Measurements from ENCODE around the gene NCKAP5. TPM values are rescaled to one million over a fixed set of nuclear protein-coding genes. Genes with fewer than 3 reads are reported as not detected.

Gene NCKAP5
- polyA plus RNA-seq, 2 of the 4 experiments (the other 2 are of a cell fraction) = 3.0 to 4.1 TPM

- Histone ChIP-seq H3K4me2 (no peak overlapping the region), H3K4me3 (no peak overlapping the region), H3K27ac (no peak overlapping the region), H3K9me3 (no peaks in the 10 kb centered on the region), H3K4me1 (0 out of 3 replicates have a peak, but pooled peaks cover 3% of the 10 kb centered on the region)
- CTCF ChIA-PET = interaction anchor here (1.4 kb wide), 1 partner anchor 84 kb away, joined by 6 read pairs; no protein-coding TSS in a partner anchor
- POLR2A ChIA-PET = no interaction called here
- ATAC-seq (peak in 1 of 2 experiments; percentile 50; a peak in 2 of 6 replicates), FAIRE-seq (no peak), DNase-seq (ENCODE audit: low read depth in 1 of 2, low spot score in 1 of 2) (no peak)
- TF ChIP-seq SMC3 (IDR thresholded peaks at IDR 0.05) (no peak), KDM5A (IDR thresholded peaks at IDR 0.05) (no peak), NFE2L2 (conservative IDR thresholded peaks at IDR 0.05; ENCODE audit: low read length) (no peak), GATA3 (IDR thresholded peaks at IDR 0.05; ENCODE audit: borderline replicate concordance) (no peak), POLR2AphosphoS2 (conservative IDR thresholded peaks at IDR 0.05; ENCODE audit: low read length) (no peak), HDAC2 (IDR thresholded peaks at IDR 0.05) (no peak), BHLHE40 (IDR thresholded peaks at IDR 0.05; ENCODE audit: low read depth, low read length) (no peak), JUN (IDR thresholded peaks at IDR 0.05) (no peak), SREBF2 (IDR thresholded peaks at IDR 0.05) (no peak), PHF8 (IDR thresholded peaks at IDR 0.05; ENCODE audit: borderline replicate concordance, low read depth) (no peak), EP300 (IDR thresholded peaks at IDR 0.05) (no peak)
- TF ChIP-seq, protein P1, sequence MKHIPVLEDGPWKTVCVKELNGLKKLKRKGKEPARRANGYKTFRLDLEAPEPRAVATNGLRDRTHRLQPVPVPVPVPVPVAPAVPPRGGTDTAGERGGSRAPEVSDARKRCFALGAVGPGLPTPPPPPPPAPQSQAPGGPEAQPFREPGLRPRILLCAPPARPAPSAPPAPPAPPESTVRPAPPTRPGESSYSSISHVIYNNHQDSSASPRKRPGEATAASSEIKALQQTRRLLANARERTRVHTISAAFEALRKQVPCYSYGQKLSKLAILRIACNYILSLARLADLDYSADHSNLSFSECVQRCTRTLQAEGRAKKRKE (CRISPR knock-in tag; IDR thresholded peaks at IDR 0.05; ENCODE audit: low read depth) = no peak
Observed at GRCh38 chr2:133477616-133477990, 90.7 kb downstream of the NCKAP5 start.

DNA sequence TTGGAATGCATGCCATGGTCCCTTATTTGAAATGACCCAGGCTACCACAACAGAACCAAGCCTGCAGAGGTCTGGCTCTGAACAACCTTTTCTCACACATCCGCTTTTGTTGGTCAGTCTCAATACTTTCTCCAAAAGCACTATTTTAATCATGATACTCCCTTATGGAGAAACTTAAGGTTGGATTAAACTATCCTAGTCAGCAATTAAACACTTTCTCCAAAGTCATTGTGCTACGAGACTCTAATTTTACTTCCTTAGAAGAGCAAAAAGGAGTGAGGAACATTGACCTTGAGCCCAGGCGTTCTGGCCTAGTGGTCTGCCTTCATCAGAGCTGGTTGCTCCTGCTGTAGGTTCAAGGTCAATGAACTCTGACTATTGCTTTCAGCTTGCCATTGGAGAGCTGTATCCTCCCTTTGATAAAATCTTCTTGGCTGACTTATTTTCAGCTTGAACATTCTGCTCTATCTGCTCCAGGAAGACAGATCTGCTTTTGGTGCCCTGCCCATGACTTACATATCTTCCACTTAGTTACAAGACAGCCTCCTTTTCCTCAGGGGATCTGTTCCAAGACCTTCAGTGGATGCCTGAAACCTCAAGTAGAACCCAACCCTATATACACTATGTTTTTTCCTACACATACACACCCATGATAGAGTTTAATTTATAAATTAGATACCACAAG, 91.2 kb downstream of the NCKAP5 start:
- ATAC-seq (no peak), DNase-seq (ENCODE audit: low read depth in 1 of 2, low spot score in 1 of 2) (no peak), FAIRE-seq (no peak)
- no peak for TF ChIP-seq BHLHE40 (IDR thresholded peaks at IDR 0.05; ENCODE audit: low read depth, low read length)
- peak; percentile 66 for TF ChIP-seq MAFK (IDR thresholded peaks at IDR 0.05; ENCODE audit: partially characterized antibody)
- 69% methylated on average over 3 of the region's 3 CpGs for WGBS (ENCODE audit: missing lambda C conversion rate)
- ChIA-PET CTCF (interaction anchor here (1.4 kb wide), 1 partner anchor 84 kb away, joined by 6 read pairs; no protein-coding TSS in a partner anchor), POLR2A (no interaction called here)
- H3K4me1 ChIP-seq = 0 out of 3 replicates have a peak, but pooled peaks cover 3% of the 10 kb centered on the region
- no peak overlapping the region for H3K4me3 ChIP-seq
- no peak overlapping the region for H3K27ac ChIP-seq
- H3K4me2 ChIP-seq = no peak overlapping the region
- H3K9me3 ChIP-seq = no peaks in the 10 kb centered on the region

DNA sequence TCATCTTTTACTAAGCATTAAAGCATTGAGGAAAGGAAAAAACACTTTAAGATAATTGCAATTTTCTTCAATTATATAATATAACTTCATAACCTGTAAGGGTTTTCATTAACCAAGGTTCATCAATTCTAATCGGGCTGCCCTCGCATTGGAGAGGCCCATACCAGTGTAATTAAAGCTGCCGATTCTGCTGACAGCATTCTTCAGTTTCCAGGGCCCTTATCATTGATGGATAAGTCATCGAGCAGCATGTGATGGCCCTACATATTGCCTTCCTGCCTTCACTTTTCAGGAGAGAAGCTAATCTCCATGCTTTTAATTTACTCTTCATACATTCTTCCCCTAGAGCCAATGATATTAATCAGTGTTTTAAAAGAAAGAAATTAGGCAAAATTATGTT, 92.0 kb downstream of the NCKAP5 start:
- Histone ChIP-seq H3K4me3 (no peak overlapping the region), H3K27ac (no peak overlapping the region), H3K4me1 (0 out of 3 replicates have a peak, but pooled peaks cover 3% of the 10 kb centered on the region), H3K4me2 (no peak overlapping the region), H3K9me3 (no peaks in the 10 kb centered on the region)
- 57% methylated on average over 4 of the region's 4 CpGs for WGBS (ENCODE audit: missing lambda C conversion rate)
- ChIA-PET CTCF (interaction anchor here (1.4 kb wide), 1 partner anchor 85 kb away, joined by 6 read pairs; no protein-coding TSS in a partner anchor), POLR2A (no interaction called here)
- DNase-seq (ENCODE audit: low read depth in 1 of 2, low spot score in 1 of 2) (no peak), ATAC-seq (no peak), FAIRE-seq (no peak)
- TF ChIP-seq EHMT2 (IDR thresholded peaks at IDR 0.05; ENCODE audit: low read depth) (no peak), MAX (IDR thresholded peaks at IDR 0.05) (no peak), ZSCAN20 (CRISPR knock-in tag; IDR thresholded peaks at IDR 0.05) (no peak), ZFP36 (IDR thresholded peaks at IDR 0.05; ENCODE audit: borderline replicate concordance, partially characterized antibody) (no peak), FOXS1 (CRISPR knock-in tag; IDR thresholded peaks at IDR 0.05) (no peak), EP300 (IDR thresholded peaks at IDR 0.05) (no peak), CEBPB (IDR thresholded peaks at IDR 0.05) (no peak), NPAS2 (CRISPR knock-in tag; IDR thresholded peaks at IDR 0.05; ENCODE audit: borderline replicate concordance) (no peak), RFX5 (IDR thresholded peaks at IDR 0.05) (no peak), POLR2AphosphoS2 (conservative IDR thresholded peaks at IDR 0.05; ENCODE audit: low read length) (no peak), BHLHE40 (IDR thresholded peaks at IDR 0.05; ENCODE audit: low read depth, low read length) (no peak), NR3C1 (IDR thresholded peaks at IDR 0.05) (no peak), CBX8 (IDR thresholded peaks at IDR 0.05) (no peak), EHF (CRISPR knock-in tag; IDR thresholded peaks at IDR 0.05) (no peak), RARB (CRISPR knock-in tag; IDR thresholded peaks at IDR 0.05) (no peak), RNF2 (IDR thresholded peaks at IDR 0.05; ENCODE audit: borderline replicate concordance, low read depth) (no peak), RCOR1 (IDR thresholded peaks at IDR 0.05; ENCODE audit: low read depth, low read length) (no peak)
- TF ChIP-seq, protein P2, sequence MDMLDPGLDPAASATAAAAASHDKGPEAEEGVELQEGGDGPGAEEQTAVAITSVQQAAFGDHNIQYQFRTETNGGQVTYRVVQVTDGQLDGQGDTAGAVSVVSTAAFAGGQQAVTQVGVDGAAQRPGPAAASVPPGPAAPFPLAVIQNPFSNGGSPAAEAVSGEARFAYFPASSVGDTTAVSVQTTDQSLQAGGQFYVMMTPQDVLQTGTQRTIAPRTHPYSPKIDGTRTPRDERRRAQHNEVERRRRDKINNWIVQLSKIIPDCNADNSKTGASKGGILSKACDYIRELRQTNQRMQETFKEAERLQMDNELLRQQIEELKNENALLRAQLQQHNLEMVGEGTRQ (IDR thresholded peaks at IDR 0.05) = no peak
- TF ChIP-seq, protein P3, sequence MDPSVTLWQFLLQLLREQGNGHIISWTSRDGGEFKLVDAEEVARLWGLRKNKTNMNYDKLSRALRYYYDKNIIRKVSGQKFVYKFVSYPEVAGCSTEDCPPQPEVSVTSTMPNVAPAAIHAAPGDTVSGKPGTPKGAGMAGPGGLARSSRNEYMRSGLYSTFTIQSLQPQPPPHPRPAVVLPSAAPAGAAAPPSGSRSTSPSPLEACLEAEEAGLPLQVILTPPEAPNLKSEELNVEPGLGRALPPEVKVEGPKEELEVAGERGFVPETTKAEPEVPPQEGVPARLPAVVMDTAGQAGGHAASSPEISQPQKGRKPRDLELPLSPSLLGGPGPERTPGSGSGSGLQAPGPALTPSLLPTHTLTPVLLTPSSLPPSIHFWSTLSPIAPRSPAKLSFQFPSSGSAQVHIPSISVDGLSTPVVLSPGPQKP (IDR thresholded peaks at IDR 0.05; ENCODE audit: low read depth, low read length) = no peak

Data from A549 (cell line).